ENCODE data around the gene ELOF1. TPM values are rescaled to one million over a fixed set of nuclear protein-coding genes. Genes with fewer than 3 reads are reported as not detected.

The ELOF1 gene
- total and polyA plus RNA-seq, 7 donors = 27.2 to 67.3 (median 47.9) TPM

DNA sequence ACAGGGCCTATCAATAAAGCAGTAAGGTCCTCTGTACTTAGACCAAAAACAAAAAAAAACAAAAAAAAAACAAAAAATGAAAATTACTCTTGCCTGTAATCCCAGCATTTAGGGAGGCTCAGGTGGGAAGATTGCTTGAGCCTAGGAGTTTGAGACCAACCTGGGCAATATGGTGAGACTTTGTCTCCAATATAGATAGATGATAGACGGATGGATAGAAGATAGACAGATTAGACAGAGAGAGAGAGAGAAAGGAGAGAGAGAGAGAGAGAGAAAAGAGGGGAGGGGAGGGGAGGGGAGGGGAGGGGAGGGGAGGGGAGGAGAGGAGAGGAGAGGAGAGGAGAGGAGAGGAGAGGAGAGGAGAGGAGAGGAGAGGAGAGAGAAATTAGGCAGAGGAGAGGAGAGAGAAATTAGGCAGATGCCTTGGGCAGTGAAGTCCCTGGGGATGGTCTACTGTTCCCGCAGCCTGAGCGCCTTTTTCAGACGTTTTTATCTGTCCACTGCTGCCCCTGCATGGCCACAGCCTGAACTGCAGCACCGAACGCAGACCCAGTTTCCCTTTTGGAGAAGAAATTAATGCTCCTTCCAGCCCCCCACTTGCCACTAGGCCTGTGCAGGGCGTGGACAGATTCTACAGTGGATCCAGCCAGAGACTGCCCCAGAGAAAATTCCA is 28.4 kb upstream of the ELOF1 start:
- TF ChIP-seq POLR2A (IDR thresholded peaks at IDR 0.05) (no peak), POLR2AphosphoS5 (IDR thresholded peaks at IDR 0.05) (no peak), EP300 (IDR thresholded peaks at IDR 0.05) (no peak)
- TF ChIP-seq, protein P1, sequence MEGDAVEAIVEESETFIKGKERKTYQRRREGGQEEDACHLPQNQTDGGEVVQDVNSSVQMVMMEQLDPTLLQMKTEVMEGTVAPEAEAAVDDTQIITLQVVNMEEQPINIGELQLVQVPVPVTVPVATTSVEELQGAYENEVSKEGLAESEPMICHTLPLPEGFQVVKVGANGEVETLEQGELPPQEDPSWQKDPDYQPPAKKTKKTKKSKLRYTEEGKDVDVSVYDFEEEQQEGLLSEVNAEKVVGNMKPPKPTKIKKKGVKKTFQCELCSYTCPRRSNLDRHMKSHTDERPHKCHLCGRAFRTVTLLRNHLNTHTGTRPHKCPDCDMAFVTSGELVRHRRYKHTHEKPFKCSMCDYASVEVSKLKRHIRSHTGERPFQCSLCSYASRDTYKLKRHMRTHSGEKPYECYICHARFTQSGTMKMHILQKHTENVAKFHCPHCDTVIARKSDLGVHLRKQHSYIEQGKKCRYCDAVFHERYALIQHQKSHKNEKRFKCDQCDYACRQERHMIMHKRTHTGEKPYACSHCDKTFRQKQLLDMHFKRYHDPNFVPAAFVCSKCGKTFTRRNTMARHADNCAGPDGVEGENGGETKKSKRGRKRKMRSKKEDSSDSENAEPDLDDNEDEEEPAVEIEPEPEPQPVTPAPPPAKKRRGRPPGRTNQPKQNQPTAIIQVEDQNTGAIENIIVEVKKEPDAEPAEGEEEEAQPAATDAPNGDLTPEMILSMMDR (IDR thresholded peaks at IDR 0.05) = peak; percentile 83 to 91 (median 88)
- DNase-seq = peak; percentile 86
- no peaks in the 10 kb centered on the region for H3K9me3 ChIP-seq
- no peak overlapping the region for H3K4me3 ChIP-seq
- peak overlapping the region in 1 of 4 donors; percentile 2 for H3K27ac ChIP-seq
- H3K27me3 ChIP-seq = no peaks in the 10 kb centered on the region
- H3K4me1 ChIP-seq = no peaks in the 10 kb centered on the region
- WGBS, 2 donors = 2 to 8% methylated on average over 7 of the region's 7 CpGs
- H3K36me3 ChIP-seq = no peaks in the 10 kb centered on the region
- intact Hi-C loops (cut with DNase I) = loop anchor here (2.0 to 5.0 kb wide), 3 partner anchors 27 to 295 kb away; no protein-coding TSS in a partner anchor

DNA sequence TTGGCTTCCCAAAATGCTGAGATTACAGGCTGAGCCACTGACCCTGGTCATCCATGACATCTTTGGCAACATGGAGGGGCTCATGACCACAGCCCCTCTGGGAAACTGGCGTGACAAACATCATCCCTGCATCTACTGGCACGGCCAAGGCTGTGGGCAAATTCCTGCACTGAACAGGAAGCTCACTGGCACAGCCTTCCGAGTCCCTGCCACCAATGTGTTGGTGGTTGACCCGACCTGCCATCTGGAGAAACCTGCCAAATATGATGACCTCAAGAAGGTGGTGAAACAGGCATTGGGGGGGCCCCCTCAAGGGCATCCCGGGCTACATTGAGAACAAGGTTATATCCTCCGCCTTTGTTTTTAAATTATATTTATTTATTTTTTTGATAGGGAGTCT is 27.3 kb upstream of the ELOF1 start:
- WGBS, 2 donors = 64 to 72% methylated on average over 6 of the region's 6 CpGs
- TF ChIP-seq, protein P1 (IDR thresholded peaks at IDR 0.05) = no peak
- TF ChIP-seq EP300 (IDR thresholded peaks at IDR 0.05) = no peak
- TF ChIP-seq POLR2A (IDR thresholded peaks at IDR 0.05) = no peak
- no peak for TF ChIP-seq POLR2AphosphoS5 (IDR thresholded peaks at IDR 0.05)
- Histone ChIP-seq H3K36me3 (no peaks in the 10 kb centered on the region), H3K4me3 (no peak overlapping the region), H3K9me3 (no peaks in the 10 kb centered on the region), H3K4me1 (no peaks in the 10 kb centered on the region), H3K27ac (no peak overlapping the region), H3K27me3 (no peaks in the 10 kb centered on the region)
- no peak for DNase-seq
- intact Hi-C loops (cut with DNase I) = loop anchor here (2.0 to 5.0 kb wide), 3 partner anchors 26 to 294 kb away; no protein-coding TSS in a partner anchor

DNA sequence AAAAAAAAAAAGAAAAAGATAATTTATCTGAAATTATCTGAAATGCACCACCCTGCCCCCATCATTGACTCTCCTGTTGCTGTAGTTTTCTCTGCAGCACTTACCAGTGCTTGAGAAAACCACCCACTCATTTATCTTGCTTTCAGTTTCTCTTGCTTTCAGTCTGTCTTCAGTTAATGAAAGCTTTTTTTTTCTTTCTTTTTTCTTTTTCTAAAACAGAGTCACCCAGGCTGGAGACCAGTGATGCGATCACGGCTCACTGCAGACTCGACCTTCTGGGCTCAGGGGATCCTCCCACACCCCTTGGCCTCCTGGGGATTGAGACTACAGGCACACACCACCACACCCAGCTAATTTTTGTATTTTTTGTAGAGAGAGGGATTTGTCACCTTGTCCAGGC is 22.7 kb upstream of the ELOF1 start:
- intact Hi-C loops (cut with DNase I) = no loop called here
- H3K27me3 ChIP-seq = peaks cover 6 to 23% (median 15%) of the 10 kb centered on the region in 3 donors
- no peaks in the 10 kb centered on the region for H3K9me3 ChIP-seq
- no peak overlapping the region for H3K4me3 ChIP-seq
- no peaks in the 10 kb centered on the region for H3K36me3 ChIP-seq
- H3K27ac ChIP-seq = peak overlapping the region in 1 of 4 donors; percentile 43
- H3K4me1 ChIP-seq = peaks cover 0 to 13% (median 9%) of the 10 kb centered on the region in 4 donors
- TF ChIP-seq, protein P1 (IDR thresholded peaks at IDR 0.05) = no peak
- no peak for TF ChIP-seq POLR2AphosphoS5 (IDR thresholded peaks at IDR 0.05)
- 18 to 43% methylated on average over 3 of the region's 3 CpGs for WGBS, 2 donors
- DNase-seq = no peak

- no peak overlapping the region for H3K4me3 ChIP-seq
- H3K9me3 ChIP-seq = no peaks in the 10 kb centered on the region
- peaks cover 6 to 23% (median 15%) of the 10 kb centered on the region in 3 donors for H3K27me3 ChIP-seq
- TF ChIP-seq POLR2AphosphoS5 (IDR thresholded peaks at IDR 0.05) = no peak
- no peak for DNase-seq
- intact Hi-C loops (cut with DNase I) = no loop called here
- no peaks in the 10 kb centered on the region for H3K36me3 ChIP-seq
- WGBS, 2 donors = 63 to 77% methylated on average over 4 of the region's 4 CpGs
- H3K27ac ChIP-seq = no peak overlapping the region
- peaks cover 0 to 13% (median 9%) of the 10 kb centered on the region in 4 donors for H3K4me1 ChIP-seq
Measured at GRCh38 chr19:11580116-11580515, 21.1 kb upstream of the ELOF1 start.

DNA sequence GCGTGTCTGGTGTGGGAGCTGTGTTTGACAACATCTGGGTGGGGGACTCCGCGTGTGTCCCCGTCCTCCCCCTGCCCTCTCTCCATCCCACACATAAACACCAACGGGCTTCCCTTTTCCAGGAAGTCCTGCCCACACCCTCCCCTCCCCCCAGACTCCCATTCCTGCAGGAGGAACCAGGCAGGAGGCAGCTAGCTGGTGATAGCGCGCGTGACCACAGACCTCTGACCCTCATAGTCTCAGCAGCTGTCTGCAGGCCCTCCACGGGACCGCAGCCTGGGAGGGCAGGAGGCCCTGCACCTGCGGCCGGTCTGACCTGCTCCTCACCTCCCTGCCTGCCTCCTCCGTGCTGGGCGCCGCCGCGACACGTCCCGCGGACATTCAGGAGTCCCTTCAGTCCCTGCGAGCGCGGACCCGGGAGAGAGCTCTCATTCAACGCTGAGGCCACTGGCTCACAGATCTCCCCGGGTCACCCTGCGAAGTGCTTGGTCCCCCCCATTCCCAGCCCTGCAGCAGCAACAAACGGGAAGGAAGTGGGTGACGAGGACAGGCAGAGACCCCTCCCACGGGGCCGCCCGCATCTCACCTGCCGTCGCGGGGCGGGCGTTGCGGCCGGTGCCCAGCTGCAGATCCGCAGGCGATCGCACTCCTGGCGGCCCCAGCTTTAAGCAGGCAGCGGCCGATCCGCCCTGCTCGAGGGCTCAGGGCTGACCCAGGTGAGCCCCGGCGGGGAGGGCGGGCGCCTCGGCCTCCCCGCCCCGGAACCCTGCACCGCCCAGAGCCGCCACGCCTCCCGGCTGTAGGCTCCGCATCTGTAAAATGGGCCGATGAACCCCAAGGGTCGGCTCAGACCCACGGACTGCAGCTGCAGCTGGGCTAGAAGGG is 19.5 kb upstream of the ELOF1 start:
- H3K9me3 ChIP-seq = no peaks in the 10 kb centered on the region
- peak overlapping the region; percentile 8 to 46 (median 32) for H3K4me3 ChIP-seq
- H3K27ac ChIP-seq = peak overlapping the region in 3 of 4 donors; percentile 35 to 59 (median 50)
- H3K4me1 ChIP-seq = peaks cover 0 to 13% (median 9%) of the 10 kb centered on the region in 4 donors
- intact Hi-C loops (cut with DNase I) = no loop called here
- H3K27me3 ChIP-seq = peaks cover 6 to 23% (median 15%) of the 10 kb centered on the region in 3 donors
- WGBS, 2 donors = 6 to 7% methylated on average over 62 of the region's 62 CpGs
- TF ChIP-seq POLR2A (IDR thresholded peaks at IDR 0.05) (no peak), POLR2AphosphoS5 (IDR thresholded peaks at IDR 0.05) (no peak), EP300 (IDR thresholded peaks at IDR 0.05) (no peak)
- TF ChIP-seq, protein P1 (IDR thresholded peaks at IDR 0.05) = no peak
- peak; percentile 80 for DNase-seq
- H3K36me3 ChIP-seq = no peaks in the 10 kb centered on the region
